HEK293T (cell line): Measurements from ENCODE around the gene IL2RG.

Source experiments
- ARNT ChIP-seq: fragments of 450-650 bp; IDR thresholded peaks from 2 replicates; pipeline ENCODE4 v1.6.1; 2017; ENCODE audit warnings: mild to moderate bottlenecking
- BHLHE40 ChIP-seq: fragments of 450-650 bp; IDR thresholded peaks from 2 replicates; pipeline ENCODE4 v1.6.1; 2016; ENCODE audit warnings: mild to moderate bottlenecking, moderate library complexity, borderline replicate concordance
- CTBP1 ChIP-seq: fragments of 450-650 bp; IDR thresholded peaks from 2 replicates; pipeline ENCODE4 v1.6.1; 2016; ENCODE audit warnings: borderline replicate concordance
- ELF4 ChIP-seq: fragments of 450-650 bp; IDR thresholded peaks from 2 replicates; pipeline ENCODE4 v1.6.1; 2017; ENCODE audit warnings: antibody characterized with exemption
- FOXA1 ChIP-seq: fragments of 450-650 bp; IDR thresholded peaks from 2 replicates; pipeline ENCODE4 v1.6.1; 2016; ENCODE audit warnings: mild to moderate bottlenecking
- FOXK2 ChIP-seq: fragments of 450-650 bp; IDR thresholded peaks from 2 replicates; pipeline ENCODE4 v1.6.1; 2016; ENCODE audit warnings: mild to moderate bottlenecking
- FOXM1 ChIP-seq: fragments of 450-650 bp; IDR thresholded peaks from 2 replicates; pipeline ENCODE4 v1.6.1; 2017; ENCODE audit warnings: mild to moderate bottlenecking, borderline replicate concordance
- HDGF ChIP-seq: fragments of 450-650 bp; IDR thresholded peaks from 2 replicates; pipeline ENCODE4 v1.6.1; 2017; ENCODE audit warnings: antibody characterized with exemption, borderline replicate concordance
- LEF1 ChIP-seq: fragments of 450-650 bp; IDR thresholded peaks from 2 replicates; pipeline ENCODE4 v1.6.1; 2017; ENCODE audit warnings: mild to moderate bottlenecking, borderline replicate concordance
- NFRKB ChIP-seq: fragments of 450-650 bp; IDR thresholded peaks from 2 replicates; pipeline ENCODE4 v1.6.1; 2016; ENCODE audit warnings: mild to moderate bottlenecking, moderate library complexity
- SP1 ChIP-seq: fragments of 450-650 bp; IDR thresholded peaks from 2 replicates; pipeline ENCODE4 v1.6.1; 2017
- SUZ12 ChIP-seq: fragments of 450-650 bp; IDR thresholded peaks from 2 replicates; pipeline ENCODE4 v1.6.1; 2016; ENCODE audit warnings: mild to moderate bottlenecking
- ZNF384 ChIP-seq: fragments of 450-650 bp; IDR thresholded peaks from 2 replicates; pipeline ENCODE4 v1.6.1; 2016
- TF ChIP-seq, protein P1 (sequence below): fragments of 450-650 bp; IDR thresholded peaks from 2 replicates; pipeline ENCODE4 v1.6.1; 2016

DNA sequence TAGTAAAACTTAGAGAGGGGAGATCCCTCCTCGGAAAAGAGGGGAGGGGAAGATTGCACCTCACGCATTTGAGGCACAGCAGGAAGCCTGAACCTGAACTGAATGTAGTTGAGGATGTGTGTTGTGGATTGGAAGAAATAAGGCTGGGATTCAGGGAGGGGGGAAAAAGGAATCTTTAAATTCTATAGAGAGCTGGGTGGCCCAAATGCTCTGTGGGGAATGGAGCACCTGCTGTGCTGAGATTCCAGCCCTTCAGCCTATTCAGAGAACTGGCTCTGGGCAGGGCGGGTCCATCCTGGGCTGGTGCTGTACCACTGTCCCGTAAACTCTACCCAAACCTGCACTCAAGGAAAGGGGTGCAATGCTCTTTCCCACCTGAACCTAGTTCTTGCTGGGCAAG, 11.6 kb downstream of the IL2RG start:
- no peak for TF ChIP-seq FOXK2
- no peak for TF ChIP-seq ZNF384
- no peak for TF ChIP-seq FOXA1
- TF ChIP-seq FOXM1, result no peak
- no peak for TF ChIP-seq NFRKB
- TF ChIP-seq BHLHE40, result no peak
- TF ChIP-seq ELF4, result no peak
- TF ChIP-seq CTBP1, result no peak
- no peak for TF ChIP-seq SP1
- TF ChIP-seq, protein P1, sequence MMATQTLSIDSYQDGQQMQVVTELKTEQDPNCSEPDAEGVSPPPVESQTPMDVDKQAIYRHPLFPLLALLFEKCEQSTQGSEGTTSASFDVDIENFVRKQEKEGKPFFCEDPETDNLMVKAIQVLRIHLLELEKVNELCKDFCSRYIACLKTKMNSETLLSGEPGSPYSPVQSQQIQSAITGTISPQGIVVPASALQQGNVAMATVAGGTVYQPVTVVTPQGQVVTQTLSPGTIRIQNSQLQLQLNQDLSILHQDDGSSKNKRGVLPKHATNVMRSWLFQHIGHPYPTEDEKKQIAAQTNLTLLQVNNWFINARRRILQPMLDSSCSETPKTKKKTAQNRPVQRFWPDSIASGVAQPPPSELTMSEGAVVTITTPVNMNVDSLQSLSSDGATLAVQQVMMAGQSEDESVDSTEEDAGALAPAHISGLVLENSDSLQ, result no peak
- TF ChIP-seq SUZ12, result no peak
- TF ChIP-seq HDGF, result no peak
- TF ChIP-seq ARNT, result no peak
- no peak for TF ChIP-seq LEF1
